MCF 10A (cell line): ENCODE results near the gene KIF17. TPM values are rescaled to one million over a fixed set of nuclear protein-coding genes. Genes with fewer than 3 reads are reported as not detected.

Experiments used
- BruUV-seq: library from RNA; stranded (reverse); fragments of 400-500 nt; replicated peaks from 2 replicates; lab custom pipeline; 2021; lab: Mats Ljungman, UMichigan
- CTCF ChIA-PET: fragments of 300-600 bp; sonication (Branson Sonifier 250); formaldehyde crosslinking; extraction: SDS; loops from one replicate; lab custom pipeline; 2021; ENCODE audit warnings: antibody characterized with exemption, inconsistent platforms; lab: Yijun Ruan, JAX
- POLR2A ChIA-PET: fragments of 300-600, 350-650 bp; sonication (Branson Sonifier 250); formaldehyde crosslinking; extraction: SDS; loops from one replicate; lab custom pipeline; 2020; ENCODE audit warnings: antibody characterized with exemption, inconsistent platforms; lab: Yijun Ruan, JAX
- DNase-seq: peaks from one replicate; pipeline ENCODE4 v3.0.0-alpha.2; 2018; ENCODE audit not compliant: unreplicated experiment
- H3K27ac Mint-ChIP-seq: one replicate; pipeline ENCODE4 v1.8.0; 2022; ENCODE audit warnings: mild to moderate bottlenecking, low read depth, mixed read lengths; ENCODE audit not compliant: unreplicated experiment
- H3K27me3 Mint-ChIP-seq: one replicate; pipeline ENCODE4 v1.8.0; 2022; ENCODE audit warnings: mixed read lengths; ENCODE audit not compliant: insufficient read depth, unreplicated experiment
- H3K36me3 Mint-ChIP-seq: one replicate; pipeline ENCODE4 v1.8.0; 2022; ENCODE audit warnings: mild to moderate bottlenecking, moderate library complexity, mixed read lengths; ENCODE audit not compliant: insufficient read depth, unreplicated experiment
- H3K4me1 Mint-ChIP-seq: one replicate; pipeline ENCODE4 v1.8.0; 2022; ENCODE audit warnings: mixed read lengths; ENCODE audit not compliant: insufficient read depth, unreplicated experiment
- H3K4me3 Mint-ChIP-seq: one replicate; pipeline ENCODE4 v1.8.0; 2022; ENCODE audit warnings: mild to moderate bottlenecking, moderate library complexity, mixed read lengths; ENCODE audit not compliant: unreplicated experiment
- H3K9me3 Mint-ChIP-seq: one replicate; pipeline ENCODE4 v1.8.0; 2022; ENCODE audit warnings: mixed read lengths; ENCODE audit not compliant: unreplicated experiment
- CTCF ChIP-seq: fragments of 200-600 bp; IDR thresholded peaks from one replicate; pipeline ENCODE4 v1.8.0; 2022; ENCODE audit warnings: antibody characterized with exemption, mild to moderate bottlenecking; ENCODE audit not compliant: unreplicated experiment
- intact Hi-C: fragments of 100-400 bp; cut with micrococcal nuclease; formaldehyde crosslinking; loops from 2 replicates; pipeline ENCODE4 v1.14.1; 2022
- total RNA-seq: library from RNA; stranded (reverse); gene quantifications from 2 replicates; pipeline ENCODE4 v1.2.3, GENCODE V29; 2022

The KIF17 gene
- total RNA-seq, 1 experiment from 2014 or later: 0.19 TPM

- Mint-ChIP-seq H3K36me3 (peaks cover 62% of the 10 kb centered on the region), H3K27me3 (no peaks in the 10 kb centered on the region), H3K4me1 (no peaks in the 10 kb centered on the region), H3K27ac (peak overlapping the region; percentile 43), H3K4me3 (peak overlapping the region; percentile 14), H3K9me3 (no peaks in the 10 kb centered on the region)
- no TSS peak for BruUV-seq
- CTCF ChIA-PET: no interaction called here
- intact Hi-C loops: no loop called here
- no peak for DNase-seq
- no peak for TF ChIP-seq CTCF
- POLR2A ChIA-PET: interaction anchor here (1.0 kb wide), 1 partner anchor 385 kb away, joined by 5 read pairs; no protein-coding TSS in a partner anchor
Measured at GRCh38 chr1:20648946-20649345, 68.9 kb downstream of the KIF17 start.

GRCh38 chr1:20648438-20648837, 69.4 kb downstream of the KIF17 start:
- H3K27me3 Mint-ChIP-seq: no peaks in the 10 kb centered on the region
- ChIA-PET CTCF (no interaction called here), POLR2A (interaction anchor here (0.6 to 2.1 kb wide), 2 partner anchors 12 to 15 kb away, joined by 3 to 14 read pairs; partner anchors contain the start of gene DDOST)
- TF ChIP-seq CTCF: no peak
- H3K36me3 Mint-ChIP-seq: peaks cover 60% of the 10 kb centered on the region
- H3K4me1 Mint-ChIP-seq: no peaks in the 10 kb centered on the region
- no peak overlapping the region for H3K27ac Mint-ChIP-seq
- BruUV-seq: no TSS peak
- intact Hi-C loops: no loop called here
- no peak overlapping the region for H3K4me3 Mint-ChIP-seq
- no peaks in the 10 kb centered on the region for H3K9me3 Mint-ChIP-seq
- DNase-seq: no peak

GRCh38 chr1:20645414-20645813, 72.4 kb downstream of the KIF17 start:
- no TSS peak for BruUV-seq
- no peak for TF ChIP-seq CTCF

GRCh38 chr1:20644416-20644815, 73.4 kb downstream of the KIF17 start:
- H3K9me3 Mint-ChIP-seq: no peaks in the 10 kb centered on the region
- H3K27ac Mint-ChIP-seq: no peak overlapping the region
- no peaks in the 10 kb centered on the region for H3K27me3 Mint-ChIP-seq
- POLR2A ChIA-PET: no interaction called here
- no peak for TF ChIP-seq CTCF
- H3K36me3 Mint-ChIP-seq: peaks cover 57% of the 10 kb centered on the region
- CTCF ChIA-PET: no interaction called here
- intact Hi-C loops: no loop called here
- no peak overlapping the region for H3K4me3 Mint-ChIP-seq
- no TSS peak for BruUV-seq
- H3K4me1 Mint-ChIP-seq: no peaks in the 10 kb centered on the region
- DNase-seq: no peak

More at GRCh38 chr1:20645414-20645813, 72.4 kb downstream of the KIF17 start:
- no peak overlapping the region for H3K4me3 Mint-ChIP-seq
- H3K9me3 Mint-ChIP-seq: no peaks in the 10 kb centered on the region
- H3K4me1 Mint-ChIP-seq: no peaks in the 10 kb centered on the region
- intact Hi-C loops: no loop called here
- ChIA-PET CTCF (interaction anchor here (1.0 to 2.0 kb wide), 2 partner anchors 12 to 125 kb away, joined by 4 read pairs; partner anchors contain the start of gene PINK1), POLR2A (interaction anchor here (1.0 to 1.7 kb wide), 3 partner anchors 11 to 137 kb away, joined by 3 to 5 read pairs (median 3); partner anchors contain the start of genes MUL1 and PINK1)
- peaks cover 54% of the 10 kb centered on the region for H3K36me3 Mint-ChIP-seq
- no peak for DNase-seq
- H3K27me3 Mint-ChIP-seq: no peaks in the 10 kb centered on the region
- H3K27ac Mint-ChIP-seq: no peak overlapping the region
